AG08395 (cell line): ENCODE measurements around the gene CDH13.

ENCODE experiments used
- DNase-seq: peaks from one replicate; pipeline ENCODE4 v3.0.0; 2012; ENCODE audit warnings: mixed read lengths, low spot score

Gene CDH13

DNA sequence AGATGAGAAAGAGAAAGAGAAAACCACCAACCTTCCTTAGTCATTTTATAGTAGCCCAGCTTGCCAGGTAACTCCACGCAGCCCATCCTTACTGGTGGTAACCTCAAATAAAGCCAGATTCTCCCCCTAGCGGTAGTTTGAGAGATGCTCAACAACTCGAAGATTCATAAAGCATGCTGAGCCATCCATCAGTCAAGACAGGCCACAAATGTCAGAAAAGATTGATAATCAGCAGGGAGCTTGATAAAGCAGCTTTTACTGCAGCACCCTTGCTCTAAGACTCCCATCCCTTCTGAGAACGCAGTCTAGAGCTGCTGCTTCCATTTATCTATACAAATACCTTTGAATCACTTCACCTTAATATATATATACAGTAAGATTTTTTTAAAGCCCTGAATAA lies 729.5 kb downstream of the CDH13 start:
- peak; percentile 58 for DNase-seq

DNA sequence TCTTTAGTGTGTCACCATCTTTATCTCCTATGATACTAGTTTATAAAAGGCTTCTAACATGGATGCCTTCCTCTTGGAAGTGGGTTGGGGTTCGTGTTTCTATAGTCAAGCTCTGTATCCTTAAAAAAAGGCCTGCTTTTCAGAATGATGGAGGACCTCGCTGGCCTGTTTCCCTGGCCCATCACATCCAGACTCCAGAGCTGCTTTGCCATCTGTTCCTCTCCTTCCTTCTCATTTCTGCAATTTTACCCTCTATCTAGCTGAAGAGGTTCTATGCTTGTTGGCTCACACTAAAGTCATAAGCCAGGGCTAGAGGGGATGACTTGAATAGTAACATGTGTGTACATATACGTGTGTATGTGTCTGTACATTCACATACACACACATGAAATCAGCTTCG lies 730.2 kb downstream of the CDH13 start:
- no peak for DNase-seq

GRCh38 chr16:83363521-83363920 lies 736.8 kb downstream of the CDH13 start:
- peak; percentile 14 for DNase-seq

- peak; percentile 48 for DNase-seq
Measured at GRCh38 chr16:83365166-83365565, 738.4 kb downstream of the CDH13 start.

GRCh38 chr16:83366228-83366627 lies 739.5 kb downstream of the CDH13 start:
- DNase-seq: no peak

DNA sequence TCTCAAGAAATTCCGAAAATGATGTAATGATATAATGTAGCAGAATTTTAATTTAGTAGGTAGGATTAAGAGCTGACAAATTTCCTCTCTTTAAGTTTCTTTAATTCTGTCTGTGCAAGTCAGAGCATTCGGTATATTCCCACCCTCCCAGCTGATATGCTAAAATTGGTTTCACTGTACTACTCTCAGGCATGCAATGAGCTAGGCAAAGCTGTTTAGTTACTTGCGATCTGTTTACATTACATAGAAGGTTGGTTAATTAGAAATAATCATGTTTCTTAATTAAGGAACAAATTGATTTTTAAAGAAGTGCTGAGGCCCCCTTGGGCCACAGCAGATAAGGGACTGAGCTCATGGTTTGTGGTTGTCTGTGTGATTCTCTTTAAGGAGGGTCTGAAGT lies 748.2 kb downstream of the CDH13 start:
- DNase-seq: no peak

DNA sequence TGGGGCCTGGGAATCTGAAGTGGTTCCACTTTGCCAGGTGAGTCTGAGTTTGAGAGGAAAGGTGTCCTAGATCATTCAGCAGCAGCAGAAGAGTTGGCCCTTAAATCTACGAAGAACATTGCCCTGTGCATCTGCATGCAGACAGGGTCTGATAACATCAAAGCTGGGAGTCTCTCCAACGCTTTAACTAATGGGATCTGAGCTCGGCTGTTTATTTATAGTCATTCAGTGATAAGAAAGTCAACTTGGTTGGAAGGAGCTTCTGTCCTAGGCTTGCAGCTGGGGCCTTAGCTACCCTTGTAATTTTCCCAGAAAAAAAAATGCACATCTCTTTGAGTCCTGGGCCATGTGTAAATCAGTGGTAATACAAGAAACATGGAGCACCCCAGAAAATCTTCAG lies 763.0 kb downstream of the CDH13 start:
- DNase-seq: no peak

- peak; percentile 5 for DNase-seq
Measured at GRCh38 chr16:83390759-83391158, 764.0 kb downstream of the CDH13 start.

DNA sequence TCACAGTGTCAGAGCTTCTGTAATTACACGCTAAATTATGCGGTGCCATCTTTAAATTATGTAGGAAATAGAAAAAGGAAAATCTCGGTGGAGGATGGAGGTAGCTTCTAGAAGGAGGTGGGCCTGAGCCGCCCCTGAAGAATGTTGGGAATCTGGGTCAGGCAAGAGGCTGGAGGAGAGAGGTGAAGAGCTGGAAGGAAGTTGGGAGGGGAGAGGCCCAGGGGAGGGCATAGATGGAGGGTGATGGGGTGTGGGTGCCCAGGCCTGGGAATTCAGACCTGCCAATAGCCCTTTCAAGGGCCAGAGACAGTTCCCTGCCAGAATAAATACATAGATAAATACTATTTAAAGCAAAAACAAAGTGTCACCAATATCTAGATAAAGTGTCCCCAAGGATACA lies 766.0 kb downstream of the CDH13 start:
- peak; percentile 6 for DNase-seq

- DNase-seq: peak; percentile 56
Measured at GRCh38 chr16:83393196-83393981, 766.6 kb downstream of the CDH13 start.

- DNase-seq: no peak
Measured at GRCh38 chr16:83397601-83398291, 771.0 kb downstream of the CDH13 start.

GRCh38 chr16:83400234-83400633 lies 773.5 kb downstream of the CDH13 start:
- DNase-seq: no peak

DNA sequence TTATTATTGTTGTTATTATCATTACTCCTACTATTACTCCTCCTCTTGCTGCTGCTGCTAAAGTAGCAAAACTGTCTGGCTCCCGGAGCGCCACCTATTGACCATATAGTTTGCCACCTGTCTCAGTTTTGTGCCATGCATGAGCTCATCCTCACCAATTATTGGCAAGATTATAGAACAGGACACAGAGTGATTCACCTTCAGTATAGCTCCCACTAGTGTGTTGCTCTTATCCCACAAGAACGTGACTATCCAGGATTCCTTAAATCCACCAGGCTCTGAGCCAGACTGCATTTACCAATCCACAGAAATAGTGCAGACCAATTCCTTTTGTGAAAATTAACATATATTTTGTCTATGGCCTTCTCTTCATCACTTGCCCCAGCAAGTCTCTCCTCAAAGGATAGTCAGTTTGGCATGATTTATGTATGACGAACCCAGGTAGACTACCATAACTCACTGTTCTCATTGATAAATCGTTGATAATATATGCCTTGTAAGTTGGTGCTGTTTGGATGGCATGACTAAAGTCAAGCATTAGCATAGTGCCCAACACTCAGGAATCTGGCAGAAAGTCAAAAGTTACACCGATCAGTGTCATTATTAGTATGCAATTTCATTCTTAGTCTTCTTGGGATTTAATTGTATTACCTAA lies 775.5 kb downstream of the CDH13 start:
- no peak for DNase-seq

DNA sequence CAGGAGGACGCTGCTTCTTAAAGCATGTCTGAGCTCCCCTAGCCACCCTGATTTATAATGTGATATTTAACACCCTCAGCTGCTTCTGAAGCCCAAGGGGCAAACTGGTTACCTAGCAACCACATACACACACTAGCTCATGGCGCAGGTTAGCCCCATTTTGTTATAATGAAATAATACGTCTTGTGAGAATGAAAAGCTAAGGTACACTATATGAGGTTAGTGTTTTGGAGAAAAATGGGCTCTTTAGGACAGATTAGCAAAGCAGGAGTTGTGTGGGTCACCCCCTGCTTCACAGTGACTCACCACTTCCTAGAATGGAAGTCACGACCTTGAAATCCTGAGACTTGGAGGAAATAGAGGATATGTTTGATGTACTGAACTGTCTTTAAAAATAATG lies 776.2 kb downstream of the CDH13 start:
- DNase-seq: peak; percentile 51

DNA sequence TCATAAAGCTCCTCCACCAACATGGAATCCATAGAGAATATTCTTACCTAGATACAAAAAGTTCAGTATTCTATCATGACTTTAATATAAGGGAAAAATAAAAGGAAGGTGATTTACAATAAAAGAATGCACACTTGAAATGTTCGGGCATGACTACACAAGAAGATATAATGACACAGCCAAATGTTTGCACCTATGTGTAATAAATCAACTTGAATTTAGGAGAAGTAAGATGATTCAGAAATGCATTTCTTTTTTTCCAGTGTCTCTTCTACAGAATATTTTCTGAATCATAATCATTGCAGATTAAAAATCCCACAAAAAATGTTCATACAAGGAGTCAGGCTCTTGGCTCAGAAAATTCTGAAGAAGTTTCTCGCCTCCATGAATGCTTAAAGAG lies 777.0 kb downstream of the CDH13 start:
- peak; percentile 75 for DNase-seq

GRCh38 chr16:83404261-83404660 lies 777.5 kb downstream of the CDH13 start:
- peak; percentile 5 for DNase-seq

DNA sequence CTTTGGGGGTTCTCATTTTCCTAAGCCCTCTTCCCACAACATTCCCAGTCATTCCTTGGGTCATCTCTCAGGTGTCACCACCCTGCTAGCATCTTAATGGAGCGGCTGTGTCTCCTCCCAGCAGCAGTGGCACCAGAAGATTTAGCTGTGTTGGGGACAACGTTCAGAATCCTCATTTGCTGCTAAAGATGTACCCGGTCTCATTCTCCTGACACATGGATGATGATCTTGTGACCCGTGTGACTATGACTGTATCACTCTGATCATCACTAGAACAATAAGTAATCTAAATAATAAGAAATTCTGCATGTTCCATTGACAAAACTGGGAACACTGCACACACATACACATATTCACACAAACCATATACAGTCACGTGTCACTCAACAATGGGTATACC lies 781.2 kb downstream of the CDH13 start:
- DNase-seq: no peak

DNA sequence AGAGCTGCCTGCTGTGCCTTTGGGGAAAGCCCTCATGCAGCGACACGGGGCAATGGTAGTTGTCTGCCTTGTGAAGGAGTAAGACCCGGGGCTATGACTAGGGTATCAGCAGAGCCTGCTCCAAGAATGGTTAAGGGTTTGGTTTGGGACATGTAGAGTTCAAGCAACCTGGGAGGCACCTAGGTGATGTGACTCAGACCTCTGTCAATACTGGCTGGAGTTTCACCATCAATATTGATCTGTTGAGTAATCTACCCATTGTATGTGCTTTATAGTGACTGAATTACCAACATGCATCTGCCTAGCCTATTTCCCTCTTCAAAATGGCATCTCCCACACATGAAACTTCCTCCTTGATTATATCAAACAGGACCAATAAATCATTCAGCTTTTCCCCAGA lies 782.6 kb downstream of the CDH13 start:
- no peak for DNase-seq

- DNase-seq: no peak
Measured at GRCh38 chr16:83418565-83418964, 791.8 kb downstream of the CDH13 start.

DNA sequence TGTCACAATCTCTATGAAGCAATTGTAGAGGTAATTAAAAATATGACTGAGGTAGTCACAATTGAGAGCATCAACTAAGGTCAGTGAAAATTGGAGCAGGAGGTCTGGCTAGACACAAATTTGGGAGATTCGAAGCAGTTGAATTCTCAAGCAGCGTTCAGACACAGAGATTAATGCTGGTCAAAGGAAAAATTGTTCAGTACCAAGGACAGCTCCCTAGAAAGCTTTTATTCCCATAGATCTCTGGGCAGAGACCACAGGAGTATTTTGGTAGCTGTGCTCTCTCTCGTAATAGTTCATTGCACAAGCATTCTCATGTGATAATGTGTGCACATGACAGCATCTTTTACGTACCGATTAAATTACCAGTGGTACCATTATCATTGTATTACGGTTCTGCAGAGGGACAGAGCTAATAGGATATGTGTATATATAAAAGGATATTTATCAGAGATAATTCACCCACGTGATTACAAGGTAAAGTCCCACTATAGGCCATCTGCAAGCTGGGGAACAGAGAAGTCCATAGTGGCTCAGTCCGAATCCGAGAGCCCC lies 793.5 kb downstream of the CDH13 start:
- peak; percentile 43 for DNase-seq

GRCh38 chr16:83433201-83433600 lies 806.4 kb downstream of the CDH13 start:
- DNase-seq: peak; percentile 12

DNA sequence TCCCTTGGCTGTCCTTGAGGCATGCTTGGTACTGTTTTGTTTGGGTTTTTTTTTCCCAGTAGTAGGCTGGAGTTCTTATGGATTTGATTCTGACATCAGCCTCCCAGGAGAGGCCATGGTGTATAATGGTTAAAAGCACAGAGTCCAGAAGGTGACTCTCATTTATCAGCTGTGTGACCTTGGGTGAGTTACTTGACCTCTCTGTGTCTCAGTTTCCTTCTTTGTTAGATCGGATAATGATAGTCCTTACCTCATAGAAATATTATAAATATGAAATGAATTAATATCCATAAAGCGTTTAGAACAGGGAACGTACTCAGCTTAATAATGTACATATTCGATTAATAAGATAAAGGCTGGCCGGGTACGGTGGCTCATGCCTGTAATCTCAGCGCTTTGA lies 810.3 kb downstream of the CDH13 start:
- no peak for DNase-seq

GRCh38 chr16:83438326-83438725 lies 811.6 kb downstream of the CDH13 start:
- no peak for DNase-seq
